ENCODE results near the gene EPN1. TPM values are rescaled to one million over a fixed set of nuclear protein-coding genes. Genes with fewer than 3 reads are reported as not detected.

Gene EPN1
- total RNA-seq, 1 donor from 2014 or later, result 115 TPM

GRCh38 chr19:55685776-55686175 lies 10.8 kb downstream of the EPN1 start:
- no peaks in the 10 kb centered on the region for H3K27me3 Mint-ChIP-seq
- peaks cover 6% of the 10 kb centered on the region for H3K36me3 Mint-ChIP-seq (ENCODE audit: insufficient read depth)
- no peak for DNase-seq (ENCODE audit: low spot score, unreplicated experiment)
- H3K4me3 Mint-ChIP-seq (ENCODE audit: low read depth), result no peak overlapping the region
- H3K9me3 Mint-ChIP-seq (ENCODE audit: low read depth), result no peaks in the 10 kb centered on the region
- no peak for TF ChIP-seq CTCF (IDR thresholded peaks at IDR 0.05; ENCODE audit: unreplicated experiment)
- peaks cover 6% of the 10 kb centered on the region for H3K4me1 Mint-ChIP-seq (ENCODE audit: low read depth)
- H3K27ac Mint-ChIP-seq, result no peak overlapping the region

GRCh38 chr19:55686311-55687050 lies 11.5 kb downstream of the EPN1 start:
- Mint-ChIP-seq H3K27me3 (no peaks in the 10 kb centered on the region), H3K4me3 (ENCODE audit: low read depth) (no peak overlapping the region), H3K9me3 (ENCODE audit: low read depth) (no peaks in the 10 kb centered on the region), H3K36me3 (ENCODE audit: insufficient read depth) (peaks cover 6% of the 10 kb centered on the region), H3K27ac (no peak overlapping the region), H3K4me1 (ENCODE audit: low read depth) (peaks cover 6% of the 10 kb centered on the region)
- no peak for DNase-seq (ENCODE audit: low spot score, unreplicated experiment)
- TF ChIP-seq CTCF (IDR thresholded peaks at IDR 0.05; ENCODE audit: unreplicated experiment), result no peak

- H3K27me3 Mint-ChIP-seq, result no peaks in the 10 kb centered on the region
- no peak for DNase-seq (ENCODE audit: low spot score, unreplicated experiment)
- H3K4me1 Mint-ChIP-seq (ENCODE audit: low read depth), result peaks cover 6% of the 10 kb centered on the region
- H3K36me3 Mint-ChIP-seq (ENCODE audit: insufficient read depth), result peaks cover 6% of the 10 kb centered on the region
- no peaks in the 10 kb centered on the region for H3K9me3 Mint-ChIP-seq (ENCODE audit: low read depth)
- TF ChIP-seq CTCF (IDR thresholded peaks at IDR 0.05; ENCODE audit: unreplicated experiment), result no peak
- no peak overlapping the region for H3K27ac Mint-ChIP-seq
- no peak overlapping the region for H3K4me3 Mint-ChIP-seq (ENCODE audit: low read depth)
These were observed 12.5 kb downstream of the EPN1 start for GRCh38 chr19:55687281-55688201.

- Mint-ChIP-seq H3K36me3 (ENCODE audit: insufficient read depth) (peaks cover 6% of the 10 kb centered on the region), H3K9me3 (ENCODE audit: low read depth) (no peaks in the 10 kb centered on the region), H3K27ac (no peak overlapping the region), H3K4me3 (ENCODE audit: low read depth) (no peak overlapping the region), H3K27me3 (no peaks in the 10 kb centered on the region), H3K4me1 (ENCODE audit: low read depth) (peaks cover 5% of the 10 kb centered on the region)
- no peak for DNase-seq (ENCODE audit: low spot score, unreplicated experiment)
- TF ChIP-seq CTCF (IDR thresholded peaks at IDR 0.05; ENCODE audit: unreplicated experiment), result no peak
These were observed 13.6 kb downstream of the EPN1 start for GRCh38 chr19:55688422-55689218.

Data from progenitor cell of endocrine pancreas (in vitro differentiated cells).